Loucy (cell line): ENCODE results near the gene CHN1.
A peak's percentile ranks its signal among the peaks of the same experiment; 100 is the strongest.

Experiments
- EZH2phosphoT487 ChIP-seq: fragments of 200-600 bp; IDR thresholded peaks from 2 replicates; pipeline ENCODE4 v1.6.1; 2018; ENCODE audit warnings: antibody characterized with exemption, mild to moderate bottlenecking, moderate library complexity, borderline replicate concordance
- TF ChIP-seq, protein P1 (sequence below): fragments of 200-600 bp; sonication (generic); conservative IDR thresholded peaks from 2 replicates; pipeline ENCODE4 v1.5.1; 2014; ENCODE audit warnings: mild to moderate bottlenecking, antibody characterized with exemption, low read length

DNA sequence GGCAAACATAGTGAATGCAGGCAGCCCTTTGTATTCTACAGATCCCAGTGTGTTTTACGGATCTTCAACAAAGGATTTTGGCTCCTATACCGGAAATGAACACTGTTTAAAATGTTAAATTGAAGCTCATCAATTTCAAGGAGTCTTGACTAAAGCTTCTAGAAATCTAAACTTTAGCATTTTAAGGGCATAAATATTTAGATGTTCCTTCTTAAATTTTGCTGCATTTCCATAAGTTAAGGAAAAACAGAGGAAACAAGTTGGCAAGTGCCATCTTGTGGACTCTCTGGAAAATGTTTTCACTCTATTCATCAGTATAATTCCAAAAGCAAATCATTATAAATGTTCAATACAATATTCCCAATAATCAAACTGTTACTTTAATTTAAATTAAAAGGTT lies 19.6 kb downstream of the CHN1 start:
- TF ChIP-seq, protein P1, sequence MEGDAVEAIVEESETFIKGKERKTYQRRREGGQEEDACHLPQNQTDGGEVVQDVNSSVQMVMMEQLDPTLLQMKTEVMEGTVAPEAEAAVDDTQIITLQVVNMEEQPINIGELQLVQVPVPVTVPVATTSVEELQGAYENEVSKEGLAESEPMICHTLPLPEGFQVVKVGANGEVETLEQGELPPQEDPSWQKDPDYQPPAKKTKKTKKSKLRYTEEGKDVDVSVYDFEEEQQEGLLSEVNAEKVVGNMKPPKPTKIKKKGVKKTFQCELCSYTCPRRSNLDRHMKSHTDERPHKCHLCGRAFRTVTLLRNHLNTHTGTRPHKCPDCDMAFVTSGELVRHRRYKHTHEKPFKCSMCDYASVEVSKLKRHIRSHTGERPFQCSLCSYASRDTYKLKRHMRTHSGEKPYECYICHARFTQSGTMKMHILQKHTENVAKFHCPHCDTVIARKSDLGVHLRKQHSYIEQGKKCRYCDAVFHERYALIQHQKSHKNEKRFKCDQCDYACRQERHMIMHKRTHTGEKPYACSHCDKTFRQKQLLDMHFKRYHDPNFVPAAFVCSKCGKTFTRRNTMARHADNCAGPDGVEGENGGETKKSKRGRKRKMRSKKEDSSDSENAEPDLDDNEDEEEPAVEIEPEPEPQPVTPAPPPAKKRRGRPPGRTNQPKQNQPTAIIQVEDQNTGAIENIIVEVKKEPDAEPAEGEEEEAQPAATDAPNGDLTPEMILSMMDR = peak; percentile 72
- TF ChIP-seq EZH2phosphoT487 = no peak
